22Rv1 (cell line): ENCODE results near the gene NIPAL4.
"Not testable (repeated sequence)": the region's sequence is repeated elsewhere in the genome, so short reads cannot be mapped to it uniquely, and the experiment has no call there.

Source experiments
- ZFX ChIP-seq: fragments of 450-650 bp; IDR thresholded peaks from 2 replicates; pipeline ENCODE4 v1.6.1; 2017; ENCODE audit warnings: antibody characterized with exemption, borderline replicate concordance
- TF ChIP-seq, protein P1 (sequence below): fragments of 450-650 bp; IDR thresholded peaks from 2 replicates; pipeline ENCODE4 v1.5.1; 2017; ENCODE audit warnings: mild to moderate bottlenecking

DNA sequence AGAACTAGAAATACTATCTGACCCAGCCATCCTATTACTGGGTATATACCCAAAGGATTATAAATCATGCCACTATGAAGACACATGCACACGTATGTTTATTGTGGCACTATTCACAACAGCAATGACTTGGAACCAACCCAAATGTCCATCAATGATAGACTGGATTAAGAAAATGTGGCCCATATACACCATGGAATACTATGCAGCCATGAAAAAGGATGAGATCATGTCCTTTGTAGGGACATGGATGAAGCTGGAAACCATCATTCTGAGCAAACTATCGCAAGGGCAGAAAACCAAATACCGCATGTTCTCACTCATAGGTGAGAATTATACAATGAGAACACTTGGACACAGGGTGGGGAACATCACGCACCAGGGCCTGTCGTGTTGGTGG lies 30.1 kb upstream of the NIPAL4 start:
- TF ChIP-seq, protein P1, sequence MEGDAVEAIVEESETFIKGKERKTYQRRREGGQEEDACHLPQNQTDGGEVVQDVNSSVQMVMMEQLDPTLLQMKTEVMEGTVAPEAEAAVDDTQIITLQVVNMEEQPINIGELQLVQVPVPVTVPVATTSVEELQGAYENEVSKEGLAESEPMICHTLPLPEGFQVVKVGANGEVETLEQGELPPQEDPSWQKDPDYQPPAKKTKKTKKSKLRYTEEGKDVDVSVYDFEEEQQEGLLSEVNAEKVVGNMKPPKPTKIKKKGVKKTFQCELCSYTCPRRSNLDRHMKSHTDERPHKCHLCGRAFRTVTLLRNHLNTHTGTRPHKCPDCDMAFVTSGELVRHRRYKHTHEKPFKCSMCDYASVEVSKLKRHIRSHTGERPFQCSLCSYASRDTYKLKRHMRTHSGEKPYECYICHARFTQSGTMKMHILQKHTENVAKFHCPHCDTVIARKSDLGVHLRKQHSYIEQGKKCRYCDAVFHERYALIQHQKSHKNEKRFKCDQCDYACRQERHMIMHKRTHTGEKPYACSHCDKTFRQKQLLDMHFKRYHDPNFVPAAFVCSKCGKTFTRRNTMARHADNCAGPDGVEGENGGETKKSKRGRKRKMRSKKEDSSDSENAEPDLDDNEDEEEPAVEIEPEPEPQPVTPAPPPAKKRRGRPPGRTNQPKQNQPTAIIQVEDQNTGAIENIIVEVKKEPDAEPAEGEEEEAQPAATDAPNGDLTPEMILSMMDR, result not testable (repeated sequence)
- not testable (repeated sequence) for TF ChIP-seq ZFX
